Epithelial cell of prostate (primary cell): ENCODE results near the gene SMARCD2.
"Not testable (repeated sequence)": the region's sequence is repeated elsewhere in the genome, so short reads cannot be mapped to it uniquely, and the experiment has no call there.

Experiments
- DNase-seq: peaks from one replicate; pipeline ENCODE4 v3.0.0-alpha.2; 2011; ENCODE audit warnings: low read depth, low spot score
- H3K27ac ChIP-seq: fragments of 450-650 bp; 2 replicates; pipeline ENCODE4 v1.5.1; 2017; ENCODE audit warnings: mild to moderate bottlenecking

Gene SMARCD2

GRCh38 chr17:63854709-63855108 is 12.2 kb upstream of the SMARCD2 start:
- no peak for DNase-seq

GRCh38 chr17:63853260-63853659 is 10.8 kb upstream of the SMARCD2 start:
- DNase-seq, result no peak
- no peak overlapping the region for H3K27ac ChIP-seq

More at GRCh38 chr17:63854709-63855108, 12.2 kb upstream of the SMARCD2 start:
- no peak overlapping the region for H3K27ac ChIP-seq

DNA sequence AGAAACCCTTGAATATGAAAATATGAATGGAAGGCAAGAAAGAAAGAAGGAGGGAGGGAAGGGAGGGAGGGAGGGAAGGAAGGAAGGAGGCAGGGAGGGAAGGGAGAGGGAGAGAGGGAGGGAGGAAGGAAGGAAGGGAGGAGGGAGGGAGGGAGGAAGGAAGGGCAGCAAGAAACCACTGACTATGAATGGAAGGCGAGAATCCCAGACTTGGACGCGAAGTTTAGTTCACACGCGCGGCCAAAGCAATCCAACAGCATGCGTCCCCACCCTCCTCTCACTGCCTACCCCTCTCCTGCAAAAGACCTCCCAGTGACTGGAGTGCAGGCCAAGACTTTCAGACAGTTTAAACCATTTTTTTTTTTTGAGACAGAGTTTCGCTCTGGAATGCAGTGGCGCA is 7.9 kb upstream of the SMARCD2 start:
- no peak for DNase-seq
- H3K27ac ChIP-seq, result no peak overlapping the region

DNA sequence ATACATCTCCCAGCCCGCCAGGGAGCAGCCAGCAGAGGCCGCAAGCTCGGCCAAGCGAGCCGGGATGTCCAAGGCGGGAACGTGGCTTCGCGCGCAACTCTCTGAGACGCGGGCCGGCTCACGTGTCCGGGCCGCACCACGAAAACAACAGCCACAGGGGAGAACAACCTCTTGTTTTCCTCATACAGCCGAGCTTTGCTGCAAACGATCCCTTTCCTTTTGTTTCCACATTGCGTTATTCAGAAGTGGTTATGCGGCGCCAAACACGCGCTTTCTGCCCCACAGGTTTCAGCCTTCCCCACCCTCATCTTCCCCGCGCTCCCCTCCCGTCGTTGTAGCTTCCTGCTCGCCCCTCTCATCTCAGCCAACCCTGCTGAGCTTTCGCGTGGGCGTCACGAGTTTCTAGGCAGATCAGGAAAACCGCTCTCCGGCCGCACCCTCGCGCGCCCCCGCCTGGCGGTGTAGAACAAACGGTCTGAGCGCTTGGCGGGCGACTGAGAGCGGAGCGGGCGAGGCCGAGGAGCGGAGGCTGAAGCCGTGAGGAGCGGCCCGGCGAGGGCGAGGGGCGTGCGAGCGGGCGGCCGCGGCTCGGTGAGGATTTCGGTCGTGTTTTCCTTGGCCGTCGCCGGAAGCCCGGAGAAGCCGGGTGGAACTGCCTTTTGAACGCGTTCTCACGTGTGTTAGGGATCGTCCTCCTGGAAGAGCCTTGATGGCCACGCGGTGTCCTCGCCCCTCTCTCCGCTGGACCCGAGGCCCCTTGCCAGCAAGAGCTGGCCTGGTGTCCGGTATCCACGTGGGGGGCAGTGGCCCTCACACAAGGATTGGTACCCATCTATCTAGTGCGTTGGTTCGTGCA is 6.6 kb upstream of the SMARCD2 start:
- no peak overlapping the region for H3K27ac ChIP-seq
- peak; percentile 54 for DNase-seq

DNA sequence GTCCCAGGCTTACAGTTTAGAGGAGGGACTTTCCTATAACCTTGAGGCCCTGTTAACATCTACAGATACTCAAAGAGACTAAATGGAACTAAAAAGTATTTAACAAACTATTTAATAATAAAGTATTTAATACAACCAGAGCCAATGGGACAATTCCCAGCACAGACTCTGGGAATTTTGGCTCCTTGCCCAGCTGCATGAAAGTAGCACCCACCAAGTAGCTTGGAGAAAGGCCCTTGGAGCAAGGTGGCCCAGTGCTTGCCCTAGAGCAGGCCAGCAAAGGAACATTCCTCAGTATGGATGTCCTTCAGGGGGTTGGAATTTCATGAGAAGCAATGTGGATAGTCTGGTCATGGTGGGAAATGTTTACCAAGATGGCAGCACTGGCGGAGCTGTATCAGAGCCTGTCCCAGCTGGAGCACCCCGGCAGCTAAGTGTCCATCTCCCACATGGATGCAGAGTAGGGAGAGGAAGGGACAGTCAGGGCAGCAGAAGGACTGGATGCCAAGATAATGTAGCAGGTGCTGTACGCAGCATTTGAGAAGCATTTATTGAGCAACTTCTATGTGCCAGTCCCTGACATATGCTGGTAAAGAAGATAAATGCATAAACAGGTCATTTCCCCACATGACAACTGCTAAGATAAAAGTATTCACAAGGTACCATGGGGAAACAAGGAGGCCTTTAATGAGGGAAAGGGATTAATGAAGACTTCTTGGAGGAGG is 5.2 kb upstream of the SMARCD2 start:
- DNase-seq, result no peak
- H3K27ac ChIP-seq, result no peak overlapping the region

DNA sequence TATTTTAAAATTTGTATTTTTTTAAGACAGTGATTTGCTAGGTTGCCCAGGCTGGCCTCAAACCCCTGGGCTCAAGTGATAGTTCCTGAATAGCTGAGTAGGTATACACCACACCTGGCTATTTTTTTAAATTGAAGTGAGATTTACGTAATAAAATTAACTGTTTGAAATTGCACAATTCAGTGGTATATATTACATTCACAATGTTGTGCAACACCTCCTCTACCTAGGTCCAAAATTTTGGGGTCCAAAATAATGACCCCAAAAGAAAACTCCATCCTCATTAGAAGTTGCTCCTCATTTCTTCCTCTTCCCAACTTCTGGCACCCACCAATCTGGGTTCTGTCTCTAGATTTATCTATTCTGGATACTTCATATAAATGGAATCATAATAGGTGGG is 3.0 kb upstream of the SMARCD2 start:
- DNase-seq, result no peak

DNA sequence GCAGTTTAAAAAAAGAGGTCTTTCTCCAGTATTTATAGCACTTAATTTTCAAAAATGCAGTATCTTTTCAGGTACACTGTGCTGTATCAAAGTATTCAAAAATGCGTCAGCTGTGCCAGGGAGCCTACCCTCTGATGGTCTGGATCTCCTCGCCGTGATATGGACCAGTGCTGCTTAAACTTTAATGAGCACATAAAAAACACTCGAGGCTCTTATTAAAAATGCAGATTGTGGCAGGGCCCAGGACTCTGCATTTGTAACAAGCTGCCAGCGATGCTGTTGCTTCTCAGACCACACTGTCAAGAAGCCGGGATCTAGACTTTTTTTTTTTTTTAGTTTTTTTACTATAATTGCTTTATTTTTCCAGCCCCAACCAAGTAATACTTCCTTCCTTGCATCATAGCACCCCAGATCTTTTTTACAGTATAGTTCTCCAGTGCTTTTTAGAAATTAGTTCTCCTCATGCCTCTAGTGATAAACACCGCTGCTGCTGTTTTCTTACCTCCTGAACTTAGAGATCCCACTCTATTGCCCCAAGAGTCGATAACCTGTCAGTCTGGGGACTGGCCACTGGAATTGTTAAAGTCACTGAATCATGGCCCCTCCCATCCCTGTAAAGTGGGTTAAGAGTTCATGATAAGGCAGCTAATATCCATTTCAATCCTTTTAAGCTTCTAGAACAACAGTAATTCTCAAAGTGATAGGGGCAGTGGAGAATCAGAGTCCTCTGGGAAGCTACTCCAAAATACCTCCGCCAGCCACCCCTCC is 1.6 kb upstream of the SMARCD2 start:
- no peak for DNase-seq
- no peak overlapping the region for H3K27ac ChIP-seq

More for the DNA sequence above, 3.0 kb upstream of the SMARCD2 start:
- H3K27ac ChIP-seq, result no peak overlapping the region

DNA sequence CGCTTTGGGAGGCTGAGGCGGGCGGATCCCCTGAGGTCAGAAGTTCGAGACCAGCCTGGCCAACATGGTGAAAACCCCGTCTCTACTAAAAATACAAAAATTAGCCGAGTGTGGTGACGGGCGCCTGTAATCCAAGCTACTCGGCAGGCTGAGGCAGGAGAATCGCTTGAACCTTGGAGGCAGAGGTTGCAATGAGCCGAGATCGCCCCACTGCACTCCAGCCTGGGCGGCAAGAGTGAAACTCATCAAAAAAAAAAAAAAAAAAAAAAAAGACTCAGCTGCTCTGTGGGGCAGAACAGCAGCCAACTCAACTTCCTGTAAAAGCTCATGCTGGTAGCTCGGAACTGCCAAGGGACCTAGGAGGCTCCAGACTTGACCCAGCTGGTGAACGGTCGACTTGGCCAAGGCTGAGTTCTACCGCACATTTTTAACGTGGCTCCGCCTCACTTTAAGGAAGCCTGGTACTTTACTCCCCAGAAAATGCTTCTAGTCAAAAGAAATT is 953 bp upstream of the SMARCD2 start:
- H3K27ac ChIP-seq, result peak overlapping the region; percentile 85
- DNase-seq, result not testable (repeated sequence)

- DNase-seq, result no peak
- peak overlapping the region; percentile 85 for H3K27ac ChIP-seq
Observed at GRCh38 chr17:63842173-63842539, 329 bp downstream of the SMARCD2 start.

DNA sequence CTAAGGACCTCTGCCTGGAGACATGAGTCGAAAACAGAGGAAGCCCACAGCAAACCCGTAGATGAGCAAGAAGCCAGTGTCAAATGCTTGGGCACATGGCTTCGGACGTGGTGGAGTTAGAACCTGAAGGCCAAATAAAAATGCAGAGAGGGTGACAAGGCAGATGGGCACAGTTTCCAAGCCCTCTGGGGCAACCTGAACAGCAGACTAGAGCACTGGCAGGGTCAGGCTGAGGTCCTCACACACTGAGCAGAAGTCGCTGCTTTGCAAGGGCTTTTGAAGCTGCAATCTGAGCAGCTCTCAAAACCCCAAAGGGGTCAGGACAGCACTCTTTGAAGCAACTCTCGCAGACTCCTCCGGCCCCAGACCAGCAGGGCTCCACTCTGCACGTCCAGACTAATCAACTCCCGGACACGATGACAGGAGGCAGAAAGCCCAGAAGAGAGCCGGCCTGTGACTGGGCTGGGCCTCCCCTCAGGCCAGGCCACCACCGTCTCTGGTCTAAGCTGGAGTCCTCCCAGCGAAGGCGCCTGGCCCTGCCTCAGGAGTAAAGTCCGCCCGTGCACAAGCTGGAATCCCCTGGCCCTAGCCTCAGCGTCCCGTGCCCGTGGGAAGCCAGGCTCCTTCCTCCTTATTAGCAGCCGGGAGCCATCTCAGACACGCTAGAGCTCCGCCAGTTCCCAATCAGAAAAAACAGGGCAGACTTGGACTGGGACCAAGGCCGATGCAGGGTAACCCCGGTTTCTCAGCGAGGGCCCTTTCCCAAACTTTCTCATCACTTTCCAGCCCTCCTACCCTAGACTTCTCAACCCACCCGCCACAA is 924 bp downstream of the SMARCD2 start:
- peak overlapping the region; percentile 85 for H3K27ac ChIP-seq
- DNase-seq, result no peak

- DNase-seq, result no peak
- peak overlapping the region; percentile 85 for H3K27ac ChIP-seq
Observed at GRCh38 chr17:63840591-63841349, 1.7 kb downstream of the SMARCD2 start.

DNA sequence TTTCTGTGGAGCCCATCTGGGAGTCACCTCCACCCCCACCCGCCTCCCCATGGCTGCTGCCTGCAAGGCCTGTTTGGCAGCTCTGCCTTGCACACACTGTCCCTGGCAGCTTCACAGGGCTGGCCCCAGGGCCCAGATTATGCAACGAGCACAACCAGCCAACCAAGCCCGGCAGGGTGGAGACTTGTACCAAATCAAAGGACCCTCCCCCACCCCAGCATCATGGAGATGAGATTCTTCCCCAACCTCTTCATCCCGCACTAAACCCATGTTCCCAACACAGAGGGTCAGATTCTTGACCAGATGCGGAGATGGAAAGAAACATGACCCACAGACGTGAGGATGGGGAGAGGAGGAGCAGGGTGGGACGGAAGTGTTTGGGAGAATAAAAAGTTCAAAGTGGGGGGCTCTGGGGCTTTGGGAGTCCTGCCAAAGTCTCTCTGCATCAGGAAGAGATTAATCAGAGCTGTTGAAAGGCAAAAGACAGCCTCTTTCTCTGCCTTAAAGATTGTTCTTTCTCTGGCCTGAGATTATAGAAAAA is 3.8 kb downstream of the SMARCD2 start:
- peak overlapping the region; percentile 65 for H3K27ac ChIP-seq
- peak; percentile 73 for DNase-seq

- no peak for DNase-seq
Observed at GRCh38 chr17:63837962-63838600, 4.4 kb downstream of the SMARCD2 start.

GRCh38 chr17:63837480-63837879 is 5.0 kb downstream of the SMARCD2 start:
- no peak for DNase-seq
- H3K27ac ChIP-seq, result no peak overlapping the region

More at GRCh38 chr17:63837962-63838600, 4.4 kb downstream of the SMARCD2 start:
- peak overlapping the region; percentile 65 for H3K27ac ChIP-seq

DNA sequence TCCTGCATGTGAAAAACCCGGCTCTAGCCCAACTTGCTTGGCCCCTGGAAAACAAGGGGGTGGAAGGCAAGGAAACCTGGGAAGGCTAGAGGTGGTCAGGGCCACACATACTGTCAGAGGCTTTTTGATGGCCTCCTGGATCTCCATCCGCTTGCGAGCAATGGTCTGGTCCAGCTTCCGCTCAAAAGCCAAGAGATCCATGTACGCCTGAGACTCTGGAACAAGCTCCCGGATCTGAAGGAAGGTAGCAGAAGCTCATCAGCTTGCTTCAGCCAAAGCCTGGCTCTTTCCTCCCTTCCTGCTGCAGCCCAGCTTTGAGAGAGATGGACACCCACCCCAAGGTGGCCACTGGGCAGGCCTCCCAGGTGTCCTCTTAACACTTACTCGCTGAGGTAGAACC is 5.7 kb downstream of the SMARCD2 start:
- no peak overlapping the region for H3K27ac ChIP-seq
- no peak for DNase-seq

GRCh38 chr17:63835167-63835720 is 7.2 kb downstream of the SMARCD2 start:
- peak overlapping the region; percentile 47 for H3K27ac ChIP-seq
- no peak for DNase-seq

DNA sequence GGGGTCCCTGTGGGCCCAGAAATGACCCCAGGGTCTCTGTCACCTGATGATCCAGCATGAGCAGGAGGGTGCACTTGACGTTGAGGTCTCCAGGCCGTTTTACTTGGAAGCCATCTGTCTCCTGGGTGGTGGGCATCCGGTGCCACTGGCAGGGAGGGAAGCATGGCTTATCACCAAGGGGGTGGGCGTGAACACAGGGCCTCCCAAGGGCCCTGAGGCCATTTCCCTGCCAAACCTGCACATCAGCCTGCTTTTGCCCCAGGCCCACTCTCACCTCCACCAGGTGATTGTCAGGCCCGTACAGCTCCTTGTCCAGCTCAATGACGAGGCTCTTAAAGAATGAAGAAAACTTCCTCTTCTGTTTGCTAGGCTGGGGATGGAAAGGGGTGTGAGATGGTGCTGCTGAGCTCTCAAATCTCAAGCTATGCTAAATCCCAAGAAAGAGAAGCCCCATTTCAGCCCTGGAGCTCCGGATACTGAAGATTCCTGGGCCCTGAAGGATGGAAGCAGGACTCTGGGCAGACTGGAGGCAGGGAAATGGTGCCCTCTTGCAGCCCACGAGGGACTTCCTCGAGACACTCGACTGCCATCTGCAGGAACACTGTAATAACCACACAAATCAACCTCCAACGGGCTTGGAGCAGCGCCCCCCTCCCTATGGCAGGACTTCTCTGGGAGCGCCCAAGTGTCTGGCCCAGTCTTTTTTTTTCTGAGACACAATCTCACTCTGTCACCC is 7.9 kb downstream of the SMARCD2 start:
- DNase-seq, result peak; percentile 46
- H3K27ac ChIP-seq, result peak overlapping the region; percentile 47
